ENCODE measurements around the gene KATNBL1.
A peak's percentile ranks its signal among the peaks of the same experiment; 100 is the strongest.
"Not testable (repeated sequence)": the region's sequence is repeated elsewhere in the genome, so short reads cannot be mapped to it uniquely, and the experiment has no call there.

Gene KATNBL1

GRCh38 chr15:34217587-34218225 lies 7.8 kb upstream of the KATNBL1 start:
- Mint-ChIP-seq H3K4me1 (no peaks in the 10 kb centered on the region), H3K36me3 (no peaks in the 10 kb centered on the region)
- ATAC-seq: peak; percentile 40

DNA sequence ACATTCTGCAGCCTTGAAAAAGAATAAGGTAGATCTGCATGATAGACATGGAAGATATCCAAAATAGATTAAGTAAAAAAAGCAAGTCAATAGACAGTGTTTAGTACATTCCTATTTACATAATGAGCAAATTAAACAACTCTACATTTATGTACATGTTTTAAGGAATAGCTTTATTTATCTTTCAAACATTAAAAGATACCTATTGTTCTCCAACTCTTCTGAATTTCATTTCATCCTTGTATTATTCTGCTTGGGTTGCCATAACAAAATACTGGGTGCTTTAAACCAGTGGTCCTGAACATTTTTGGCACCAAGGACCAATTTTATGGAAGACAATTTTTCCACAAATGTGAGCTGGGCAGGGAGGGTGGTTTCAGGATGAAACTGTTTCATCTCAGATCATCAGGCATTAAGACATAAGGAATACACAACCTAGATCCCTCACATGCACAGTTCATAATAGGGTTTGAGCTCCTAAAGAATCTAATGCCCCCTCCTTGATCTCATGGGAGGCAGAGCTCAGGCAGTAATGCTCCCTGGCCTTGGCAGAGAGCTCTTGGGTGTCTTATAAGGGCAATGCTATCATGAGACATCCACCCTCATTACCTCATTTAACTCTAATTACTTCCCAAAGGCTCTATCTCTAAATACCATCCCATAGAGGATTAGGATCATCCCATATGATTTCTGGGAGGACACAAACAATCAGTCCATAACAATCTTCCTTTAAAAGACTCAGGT lies 6.8 kb upstream of the KATNBL1 start:
- H3K36me3 Mint-ChIP-seq: no peaks in the 10 kb centered on the region
- H3K9me3 Mint-ChIP-seq: no peaks in the 10 kb centered on the region
- H3K4me3 Mint-ChIP-seq: no peak overlapping the region
- ATAC-seq: no peak
- H3K27ac Mint-ChIP-seq: no peak overlapping the region
- no peak for DNase-seq (ENCODE audit: low spot score in 2 of 2)
- no peaks in the 10 kb centered on the region for H3K4me1 Mint-ChIP-seq

More at GRCh38 chr15:34217587-34218225, 7.8 kb upstream of the KATNBL1 start:
- Mint-ChIP-seq H3K4me3 (no peak overlapping the region), H3K27ac (no peak overlapping the region), H3K9me3 (no peaks in the 10 kb centered on the region)
- no peak for DNase-seq (ENCODE audit: low spot score in 2 of 2)

GRCh38 chr15:34214135-34214534 lies 4.2 kb upstream of the KATNBL1 start:
- no peaks in the 10 kb centered on the region for H3K9me3 Mint-ChIP-seq
- peaks cover 6% of the 10 kb centered on the region for H3K4me1 Mint-ChIP-seq
- H3K36me3 Mint-ChIP-seq: no peaks in the 10 kb centered on the region
- H3K27ac Mint-ChIP-seq: peak overlapping the region; percentile 69
- no peak overlapping the region for H3K4me3 Mint-ChIP-seq
- DNase-seq (ENCODE audit: low spot score in 2 of 2): no peak
- no peak for ATAC-seq

GRCh38 chr15:34213690-34214089 lies 3.8 kb upstream of the KATNBL1 start:
- Mint-ChIP-seq H3K4me3 (no peak overlapping the region), H3K4me1 (peaks cover 8% of the 10 kb centered on the region), H3K36me3 (no peaks in the 10 kb centered on the region), H3K9me3 (no peaks in the 10 kb centered on the region), H3K27ac (peak overlapping the region; percentile 69)
- no peak for DNase-seq (ENCODE audit: low spot score in 2 of 2)
- ATAC-seq: no peak

GRCh38 chr15:34206011-34206410 lies 3.9 kb downstream of the KATNBL1 start:
- no peaks in the 10 kb centered on the region for H3K9me3 Mint-ChIP-seq
- no peak overlapping the region for H3K27ac Mint-ChIP-seq
- ATAC-seq (peak; percentile 19), DNase-seq (ENCODE audit: low spot score in 2 of 2) (no peak)
- peaks cover 9% of the 10 kb centered on the region for H3K36me3 Mint-ChIP-seq
- peaks cover 45% of the 10 kb centered on the region for H3K4me1 Mint-ChIP-seq
- no peak overlapping the region for H3K4me3 Mint-ChIP-seq

GRCh38 chr15:34203936-34204335 lies 6.0 kb downstream of the KATNBL1 start:
- Mint-ChIP-seq H3K36me3 (peaks cover 21% of the 10 kb centered on the region), H3K4me3 (no peak overlapping the region), H3K4me1 (peaks cover 41% of the 10 kb centered on the region), H3K9me3 (no peaks in the 10 kb centered on the region), H3K27ac (peak overlapping the region; percentile 3)
- ATAC-seq (peak; percentile 66), DNase-seq (ENCODE audit: low spot score in 2 of 2) (no peak)

DNA sequence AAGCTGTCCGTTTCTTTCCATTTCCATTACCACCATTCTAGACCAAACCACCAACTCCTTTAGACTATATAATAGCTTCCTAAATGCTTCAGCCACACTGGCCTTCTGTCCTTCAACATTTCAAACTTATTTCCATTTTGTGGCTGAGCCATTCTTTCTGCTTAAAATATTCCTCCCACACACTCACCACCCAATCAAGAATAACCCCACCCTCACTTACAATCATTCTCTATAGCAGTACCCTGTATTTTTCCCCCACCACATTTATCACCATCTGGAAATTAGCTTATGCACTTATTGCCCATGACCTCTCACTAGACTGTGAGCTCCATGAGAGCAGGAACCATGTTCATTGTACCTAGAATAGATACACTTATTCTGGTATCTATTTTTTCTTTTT lies 6.6 kb downstream of the KATNBL1 start:
- Mint-ChIP-seq H3K36me3 (peaks cover 24% of the 10 kb centered on the region), H3K27ac (peak overlapping the region; percentile 3), H3K4me1 (peaks cover 41% of the 10 kb centered on the region), H3K4me3 (no peak overlapping the region), H3K9me3 (no peaks in the 10 kb centered on the region)
- no peak for DNase-seq (ENCODE audit: low spot score in 2 of 2)
- ATAC-seq: no peak

GRCh38 chr15:34193272-34193671 lies 16.6 kb downstream of the KATNBL1 start:
- not testable (repeated sequence) for DNase-seq (ENCODE audit: low spot score in 2 of 2); H3K36me3 Mint-ChIP-seq; H3K4me1 Mint-ChIP-seq; ATAC-seq; H3K4me3 Mint-ChIP-seq; H3K9me3 Mint-ChIP-seq; H3K27ac Mint-ChIP-seq

- H3K4me1 Mint-ChIP-seq: peaks cover 8% of the 10 kb centered on the region
- ATAC-seq (no peak), DNase-seq (ENCODE audit: low spot score in 2 of 2) (no peak)
- no peak overlapping the region for H3K4me3 Mint-ChIP-seq
- H3K27ac Mint-ChIP-seq: no peak overlapping the region
- H3K36me3 Mint-ChIP-seq: peaks cover 3% of the 10 kb centered on the region
- H3K9me3 Mint-ChIP-seq: no peaks in the 10 kb centered on the region
These were observed 21.2 kb downstream of the KATNBL1 start for GRCh38 chr15:34188711-34189110.

- DNase-seq (ENCODE audit: low spot score in 2 of 2) (no peak), ATAC-seq (no peak)
- no peak overlapping the region for H3K4me3 Mint-ChIP-seq
- no peaks in the 10 kb centered on the region for H3K9me3 Mint-ChIP-seq
- peak overlapping the region; percentile 13 for H3K27ac Mint-ChIP-seq
- no peaks in the 10 kb centered on the region for H3K36me3 Mint-ChIP-seq
- peaks cover 12% of the 10 kb centered on the region for H3K4me1 Mint-ChIP-seq
These were observed 24.2 kb downstream of the KATNBL1 start for GRCh38 chr15:34185666-34186065.

DNA sequence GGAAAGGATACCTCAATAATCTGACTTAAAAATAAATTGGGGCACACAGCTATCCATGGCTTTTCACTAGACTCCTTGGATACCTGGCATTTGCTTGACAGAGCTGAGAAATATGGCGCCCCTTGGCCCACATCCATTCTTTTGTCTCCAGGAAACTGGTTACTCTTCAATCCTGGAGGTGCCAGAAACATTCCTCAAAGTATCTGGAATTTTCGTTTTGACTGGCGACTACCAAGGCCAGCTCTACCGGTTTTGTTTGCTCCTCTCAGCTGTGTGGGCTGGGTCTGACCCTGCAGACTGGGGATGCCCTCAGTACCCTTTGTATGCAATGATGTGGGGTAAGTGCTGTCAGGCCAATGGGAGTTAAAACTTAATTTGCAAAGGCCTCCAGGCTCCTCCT lies 27.0 kb downstream of the KATNBL1 start:
- no peak overlapping the region for H3K27ac Mint-ChIP-seq
- ATAC-seq (no peak), DNase-seq (ENCODE audit: low spot score in 2 of 2) (no peak)
- H3K36me3 Mint-ChIP-seq: no peaks in the 10 kb centered on the region
- peaks cover 18% of the 10 kb centered on the region for H3K4me1 Mint-ChIP-seq
- H3K9me3 Mint-ChIP-seq: no peaks in the 10 kb centered on the region
- H3K4me3 Mint-ChIP-seq: no peak overlapping the region

- Mint-ChIP-seq H3K36me3 (no peaks in the 10 kb centered on the region), H3K9me3 (peaks cover 2% of the 10 kb centered on the region), H3K4me1 (peaks cover 11% of the 10 kb centered on the region), H3K27ac (no peak overlapping the region), H3K4me3 (no peak overlapping the region)
- ATAC-seq: no peak
- DNase-seq (ENCODE audit: low spot score in 2 of 2): no peak
These were observed 30.7 kb downstream of the KATNBL1 start for GRCh38 chr15:34179234-34179633.

GRCh38 chr15:34165987-34166573 lies 43.8 kb downstream of the KATNBL1 start:
- not testable (repeated sequence) for ATAC-seq; H3K27ac Mint-ChIP-seq; H3K36me3 Mint-ChIP-seq; H3K4me3 Mint-ChIP-seq; DNase-seq (ENCODE audit: low spot score in 2 of 2); H3K9me3 Mint-ChIP-seq
- peaks cover 26% of the 10 kb centered on the region for H3K4me1 Mint-ChIP-seq

GRCh38 chr15:34161329-34161963 lies 48.5 kb downstream of the KATNBL1 start:
- no peak overlapping the region for H3K4me3 Mint-ChIP-seq
- H3K9me3 Mint-ChIP-seq: peaks cover 9% of the 10 kb centered on the region
- H3K36me3 Mint-ChIP-seq: peaks cover 30% of the 10 kb centered on the region
- H3K4me1 Mint-ChIP-seq: peaks cover 1% of the 10 kb centered on the region
- DNase-seq (ENCODE audit: low spot score in 2 of 2) (no peak), ATAC-seq (no peak)
- no peak overlapping the region for H3K27ac Mint-ChIP-seq

DNA sequence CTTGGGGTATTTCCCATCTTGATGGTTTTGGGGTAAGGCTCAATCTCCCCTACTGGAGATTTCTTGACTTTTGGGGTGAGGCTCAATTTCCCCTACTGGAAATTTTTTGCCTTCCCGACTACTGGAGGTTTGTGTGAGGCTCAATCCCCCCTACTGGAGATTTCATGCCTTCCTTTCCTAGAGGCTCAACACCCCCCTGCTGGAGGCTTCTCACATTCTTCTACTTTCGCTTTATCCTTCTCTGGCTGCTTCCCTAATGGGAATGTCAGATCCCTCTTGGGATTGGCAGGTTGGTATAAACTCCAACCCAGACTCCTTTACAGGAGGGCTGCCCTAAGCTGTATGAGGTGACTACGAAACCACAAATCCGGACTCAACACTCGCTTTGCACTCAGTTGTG lies 49.2 kb downstream of the KATNBL1 start:
- H3K27ac Mint-ChIP-seq: no peak overlapping the region
- no peaks in the 10 kb centered on the region for H3K4me1 Mint-ChIP-seq
- no peak overlapping the region for H3K4me3 Mint-ChIP-seq
- peaks cover 14% of the 10 kb centered on the region for H3K9me3 Mint-ChIP-seq
- no peak for ATAC-seq
- peaks cover 37% of the 10 kb centered on the region for H3K36me3 Mint-ChIP-seq
- no peak for DNase-seq (ENCODE audit: low spot score in 2 of 2)

Measured in stimulated activated effector memory CD8-positive, alpha-beta T cell treated with anti-CD3 and anti-CD28 coated beads, Interleukin-12 subunit alpha, Interleukin-12 subunit beta, amount 100 ng/mL, for 72 hours (primary cell).